ENCODE results near the gene POLRMT.
"Not testable (repeated sequence)": the region's sequence is repeated elsewhere in the genome, so short reads cannot be mapped to it uniquely, and the experiment has no call there.

POLRMT gene

DNA sequence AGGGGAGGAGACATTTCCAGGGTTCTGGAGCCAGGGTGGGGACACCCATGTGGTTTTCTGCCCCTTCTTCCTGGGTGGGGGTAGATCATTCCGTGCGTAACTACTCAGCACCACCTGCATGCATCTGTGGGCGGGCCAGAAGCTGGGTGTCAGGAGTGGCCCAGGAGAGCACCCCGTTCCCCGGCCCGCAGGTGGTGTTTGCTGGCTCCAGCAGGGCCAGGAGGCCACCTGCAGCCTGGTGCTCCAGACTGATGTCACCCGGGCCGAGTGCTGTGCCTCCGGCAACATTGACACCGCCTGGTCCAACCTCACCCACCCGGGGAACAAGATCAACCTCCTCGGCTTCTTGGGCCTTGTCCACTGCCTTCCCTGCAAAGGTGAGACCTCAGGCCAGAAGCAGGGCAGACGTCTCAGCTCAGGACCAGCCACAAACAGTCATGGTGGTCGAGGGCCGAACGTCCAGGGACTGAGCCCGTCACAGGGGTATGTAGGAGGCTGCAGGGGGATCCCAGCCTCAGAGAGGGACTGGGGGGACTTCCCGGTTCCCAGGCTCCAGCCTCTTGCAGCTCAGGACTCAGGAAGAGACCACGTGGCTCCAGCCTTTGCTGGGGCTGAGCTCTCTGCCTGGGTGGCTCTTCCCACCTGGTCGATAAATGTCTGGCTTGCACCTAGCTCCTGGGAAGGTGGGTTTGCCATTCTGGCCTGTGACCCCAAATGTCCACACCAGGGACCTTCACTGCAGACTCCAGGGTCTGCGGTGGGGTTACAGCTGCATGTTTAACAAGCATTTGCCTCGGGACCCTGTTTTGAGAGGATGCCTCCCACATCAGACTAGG is 44.5 kb upstream of the POLRMT start:
- H3K27ac ChIP-seq: no peak overlapping the region; the same call in 1 of the 2 replicates
- TF ChIP-seq ZFX (IDR thresholded peaks at IDR 0.05): no peak
- TF ChIP-seq, protein P1, sequence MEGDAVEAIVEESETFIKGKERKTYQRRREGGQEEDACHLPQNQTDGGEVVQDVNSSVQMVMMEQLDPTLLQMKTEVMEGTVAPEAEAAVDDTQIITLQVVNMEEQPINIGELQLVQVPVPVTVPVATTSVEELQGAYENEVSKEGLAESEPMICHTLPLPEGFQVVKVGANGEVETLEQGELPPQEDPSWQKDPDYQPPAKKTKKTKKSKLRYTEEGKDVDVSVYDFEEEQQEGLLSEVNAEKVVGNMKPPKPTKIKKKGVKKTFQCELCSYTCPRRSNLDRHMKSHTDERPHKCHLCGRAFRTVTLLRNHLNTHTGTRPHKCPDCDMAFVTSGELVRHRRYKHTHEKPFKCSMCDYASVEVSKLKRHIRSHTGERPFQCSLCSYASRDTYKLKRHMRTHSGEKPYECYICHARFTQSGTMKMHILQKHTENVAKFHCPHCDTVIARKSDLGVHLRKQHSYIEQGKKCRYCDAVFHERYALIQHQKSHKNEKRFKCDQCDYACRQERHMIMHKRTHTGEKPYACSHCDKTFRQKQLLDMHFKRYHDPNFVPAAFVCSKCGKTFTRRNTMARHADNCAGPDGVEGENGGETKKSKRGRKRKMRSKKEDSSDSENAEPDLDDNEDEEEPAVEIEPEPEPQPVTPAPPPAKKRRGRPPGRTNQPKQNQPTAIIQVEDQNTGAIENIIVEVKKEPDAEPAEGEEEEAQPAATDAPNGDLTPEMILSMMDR (conservative IDR thresholded peaks at IDR 0.05): no peak

DNA sequence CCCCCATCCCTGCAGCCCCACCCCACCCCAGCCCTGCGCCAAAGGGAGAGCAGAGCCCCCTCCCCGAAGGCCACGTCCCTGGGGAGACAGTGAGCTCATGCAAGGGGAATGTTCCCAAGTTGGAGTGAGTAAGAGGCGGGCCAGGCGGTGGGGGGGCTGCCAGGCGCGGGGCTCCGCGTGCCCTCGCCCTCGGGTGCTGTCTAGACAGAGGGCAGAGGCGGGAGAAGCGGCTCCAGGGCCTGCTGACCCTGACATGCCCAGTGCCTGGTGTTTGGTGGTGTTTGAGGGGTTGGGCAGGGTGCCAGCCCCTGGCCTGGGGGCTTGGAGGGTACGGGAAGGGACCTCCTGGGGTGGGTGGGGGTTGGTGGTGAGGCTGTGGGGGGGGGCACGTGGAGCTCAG is 43.9 kb upstream of the POLRMT start:
- no peak overlapping the region for H3K27ac ChIP-seq

DNA sequence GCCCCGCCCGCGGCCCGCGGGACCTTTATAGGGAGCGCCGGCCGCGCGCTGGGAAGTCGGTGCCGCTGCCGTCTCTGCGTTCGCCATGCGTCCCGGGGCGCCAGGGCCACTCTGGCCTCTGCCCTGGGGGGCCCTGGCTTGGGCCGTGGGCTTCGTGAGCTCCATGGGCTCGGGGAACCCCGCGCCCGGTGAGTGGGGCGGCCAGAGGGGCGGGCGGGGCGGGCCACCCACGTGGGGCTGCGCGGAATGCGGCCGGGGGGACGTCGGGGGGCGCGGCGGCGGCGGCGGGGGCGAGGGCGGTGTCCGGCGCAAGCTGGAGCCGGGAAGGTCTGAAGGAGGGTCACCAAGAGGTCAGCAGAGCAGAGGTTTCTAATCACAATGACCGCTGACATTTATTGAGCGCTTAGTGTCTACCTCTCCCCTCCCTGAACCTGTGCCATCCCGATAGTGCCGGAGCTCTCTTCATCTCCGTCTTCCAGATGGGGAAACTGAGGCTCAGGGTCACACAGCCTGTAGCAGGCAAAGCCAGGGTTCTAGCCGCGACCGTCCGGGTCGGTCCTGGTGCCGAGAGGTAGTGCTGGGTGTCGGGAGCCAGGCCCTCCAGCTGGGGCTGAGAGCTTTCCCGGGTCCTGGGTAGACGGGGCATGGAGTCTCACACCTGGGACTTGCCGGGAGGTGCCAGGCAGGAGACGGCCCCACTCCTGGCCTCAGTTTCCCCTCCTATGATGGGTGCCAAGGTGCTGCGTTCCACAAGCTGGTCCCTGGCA is 43.2 kb upstream of the POLRMT start, which contains the start of gene FSTL3:
Gene FSTL3 (plus strand): TSS at position 54 of the 767 bp plus-strand sequence. CDS start 32 bp downstream, at position 86.
- TF ChIP-seq, protein P1 (conservative IDR thresholded peaks at IDR 0.05): no peak
- TF ChIP-seq ZFX (IDR thresholded peaks at IDR 0.05): no peak
- H3K27ac ChIP-seq: no peak within 1 kb of the TSS

More for the DNA sequence above, 43.9 kb upstream of the POLRMT start:
- TF ChIP-seq, protein P1 (conservative IDR thresholded peaks at IDR 0.05): no peak
- no peak for TF ChIP-seq ZFX (IDR thresholded peaks at IDR 0.05)

DNA sequence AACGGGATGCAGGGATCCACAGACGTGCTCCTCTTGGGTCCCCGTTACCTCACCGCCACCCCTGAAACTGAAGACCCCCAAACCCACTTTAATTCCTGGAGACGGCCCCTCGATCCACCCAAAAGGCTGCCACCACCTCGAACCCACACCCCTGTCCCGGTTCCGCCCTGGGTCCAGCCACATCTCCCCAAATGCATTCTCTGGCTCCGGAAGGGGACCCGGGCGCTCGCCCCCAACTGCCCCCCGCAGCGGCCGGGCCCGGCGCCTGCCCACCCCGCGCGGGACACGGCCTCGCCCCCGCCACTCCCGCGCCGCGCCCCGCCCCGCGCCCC is 42.6 kb upstream of the POLRMT start:
- no peak overlapping the region for H3K27ac ChIP-seq
- TF ChIP-seq, protein P1 (conservative IDR thresholded peaks at IDR 0.05): no peak
- no peak for TF ChIP-seq ZFX (IDR thresholded peaks at IDR 0.05)

DNA sequence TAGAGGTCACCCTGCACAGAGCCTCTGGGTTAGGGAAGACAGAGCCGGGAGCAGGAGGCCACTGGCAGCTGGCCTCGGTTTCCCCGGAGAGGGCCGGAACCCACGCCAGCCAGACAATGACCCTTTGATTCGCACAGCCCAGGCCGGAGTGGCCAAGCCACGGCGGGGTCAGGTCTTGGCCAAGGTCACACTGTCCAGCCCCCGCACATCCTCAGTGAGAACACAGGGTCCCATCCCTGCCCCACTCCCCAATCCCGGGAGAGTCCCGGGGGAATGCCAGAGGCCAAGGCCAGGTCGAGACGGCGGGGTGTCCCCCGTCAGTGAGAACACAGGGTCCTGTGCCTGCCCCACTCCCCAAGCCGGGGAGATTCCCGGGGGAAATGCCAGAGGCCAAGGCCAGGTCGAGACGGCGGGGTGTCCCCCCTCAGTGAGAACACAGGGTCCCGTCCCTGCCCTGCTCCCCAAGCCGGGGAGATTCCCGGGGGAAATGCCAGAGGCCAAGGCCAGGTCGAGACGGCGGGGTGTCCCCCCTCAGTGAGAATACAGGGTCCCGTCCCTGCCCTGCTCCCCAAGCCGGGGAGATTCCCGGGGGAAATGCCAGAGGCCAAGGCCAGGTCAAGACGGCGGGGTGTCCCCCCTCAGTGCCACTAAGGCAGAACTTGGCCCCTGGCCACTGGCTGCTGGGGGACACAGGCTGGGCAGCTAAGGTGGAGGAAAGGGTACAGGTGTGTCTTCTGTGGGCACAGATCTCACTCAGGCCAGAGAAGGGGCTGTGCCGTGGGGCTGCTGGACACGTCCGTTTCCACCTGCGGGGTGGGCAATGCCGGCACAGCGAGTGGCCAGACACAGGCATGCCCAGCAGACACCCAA is 41.2 kb upstream of the POLRMT start:
- TF ChIP-seq, protein P1 (conservative IDR thresholded peaks at IDR 0.05): no peak
- no peak for TF ChIP-seq ZFX (IDR thresholded peaks at IDR 0.05)
- H3K27ac ChIP-seq: no peak overlapping the region

DNA sequence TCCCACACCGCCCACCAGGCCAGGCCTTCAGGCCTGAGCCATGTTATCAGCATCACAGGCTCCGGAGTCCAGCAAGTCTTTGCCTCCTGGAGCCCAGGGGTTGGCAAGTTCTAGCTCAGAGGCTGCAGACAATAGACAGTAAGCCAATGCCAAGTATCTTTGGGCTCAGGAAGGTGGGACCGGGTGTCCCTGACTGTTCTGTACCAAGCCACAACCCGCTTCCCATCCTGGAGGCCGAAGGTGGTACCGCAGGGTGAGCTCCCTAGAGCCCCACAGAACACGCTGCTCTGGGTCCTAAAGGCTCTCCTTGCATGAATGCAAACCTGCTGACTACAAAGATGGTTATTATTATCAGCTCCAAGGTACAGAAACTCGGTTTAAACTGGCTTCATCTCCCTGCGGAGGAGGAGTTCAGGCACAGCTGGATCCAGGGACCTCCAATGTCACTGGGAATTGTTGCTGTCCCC is 37.3 kb upstream of the POLRMT start:
- TF ChIP-seq ZFX (IDR thresholded peaks at IDR 0.05): no peak
- TF ChIP-seq, protein P1 (conservative IDR thresholded peaks at IDR 0.05): no peak; the same call in 1 of the 2 replicates
- H3K27ac ChIP-seq: no peak overlapping the region

DNA sequence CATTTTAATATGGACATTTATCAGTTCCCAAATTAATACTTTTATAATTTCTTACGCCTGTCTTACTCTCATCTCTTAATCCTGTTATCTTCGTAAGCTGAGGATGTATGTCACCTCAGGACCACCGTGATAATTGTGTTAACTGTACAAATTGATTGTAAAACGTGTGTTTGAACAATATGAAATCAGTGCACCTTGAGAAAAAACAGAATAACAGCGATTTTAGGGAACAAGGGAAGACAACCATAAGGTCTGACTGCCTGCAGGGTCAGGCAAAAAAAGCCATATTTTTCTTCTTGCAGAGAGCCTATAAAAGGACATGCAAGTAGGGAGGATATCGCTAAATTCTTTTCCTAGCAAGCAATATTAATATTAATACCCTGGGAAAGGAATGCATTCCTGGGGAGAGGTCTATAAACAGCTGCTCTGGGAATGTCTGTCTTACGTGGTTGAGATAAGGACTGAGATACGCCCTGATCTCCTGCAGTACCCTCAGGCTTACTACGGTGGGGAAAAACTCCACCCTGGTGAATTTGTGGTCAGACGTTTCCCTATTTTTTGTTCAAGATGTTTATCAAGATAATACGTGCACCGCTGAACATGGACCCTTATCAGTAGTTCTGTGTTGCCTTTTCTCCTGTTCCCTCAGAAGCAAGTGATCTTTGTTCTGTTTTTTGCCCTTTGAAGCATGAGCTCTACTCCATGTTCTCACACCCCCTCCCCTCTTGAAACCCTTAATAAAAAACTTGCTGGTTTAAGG is 35.5 kb upstream of the POLRMT start:
- H3K27ac ChIP-seq: not testable (repeated sequence)

DNA sequence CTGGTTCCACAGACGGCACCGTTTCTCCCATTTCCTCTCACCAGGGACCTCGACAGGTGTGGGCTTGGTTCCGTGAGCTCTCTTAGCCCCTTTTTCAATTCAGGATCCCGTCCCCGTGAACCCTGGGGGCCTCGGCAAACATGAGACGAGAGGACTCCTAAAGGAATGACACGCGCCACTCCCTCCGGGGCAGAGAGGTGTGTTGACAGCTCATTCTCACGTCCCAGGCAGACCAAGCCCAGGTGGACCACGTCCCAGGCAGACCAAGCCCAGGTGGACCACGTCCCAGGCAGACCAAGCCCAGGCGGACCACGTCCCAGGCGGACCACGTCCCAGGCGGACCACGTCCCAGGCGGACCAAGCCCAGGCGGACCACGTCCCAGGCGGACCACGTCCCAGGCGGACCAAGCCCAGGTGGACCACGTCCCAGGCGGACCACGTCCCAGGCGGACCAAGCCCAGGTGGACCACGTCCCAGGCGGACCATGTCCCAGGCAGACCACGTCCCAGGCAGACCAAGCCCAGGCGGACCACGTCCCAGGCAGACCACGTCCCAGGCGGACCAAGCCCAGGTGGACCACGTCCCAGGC is 33.7 kb upstream of the POLRMT start:
- not testable (repeated sequence) for H3K27ac ChIP-seq

Data from C4-2B (cell line).